DOHH2 (cell line): Measurements from ENCODE around the gene ZNF316.

ENCODE experiments used
- H3F3A ChIP-seq: fragments of 200-600 bp; sonication (generic), shearing (Covaris generic); 2 replicates; pipeline ENCODE4 v1.6.0; 2016; ENCODE audit warnings: antibody characterized with exemption, mild to moderate bottlenecking; ENCODE audit not compliant: control insufficient read depth, insufficient read depth
- H3K27ac ChIP-seq: fragments of 200-600 bp; sonication (generic); 2 replicates; pipeline ENCODE4 v1.5.1; 2014; ENCODE audit warnings: low read depth, mild to moderate bottlenecking, low read length, moderate library complexity
- H3K27me3 ChIP-seq: fragments of 200-600 bp; sonication (generic); 2 replicates; pipeline ENCODE4 v1.6.1; 2014; ENCODE audit warnings: mild to moderate bottlenecking, low read length, mixed read lengths; ENCODE audit not compliant: control insufficient read depth
- H3K36me3 ChIP-seq: fragments of 200-600 bp; sonication (generic); 2 replicates; pipeline ENCODE4 v1.6.1; 2014; ENCODE audit warnings: mild to moderate bottlenecking, low read length, moderate library complexity, mixed read lengths; ENCODE audit not compliant: control insufficient read depth
- H3K4me1 ChIP-seq: fragments of 200-600 bp; sonication (generic); 2 replicates; pipeline ENCODE4 v1.6.1; 2014; ENCODE audit warnings: mild to moderate bottlenecking, low read length, mixed read lengths; ENCODE audit not compliant: control insufficient read depth
- H3K4me2 ChIP-seq: fragments of 200-600 bp; sonication (generic); 2 replicates; pipeline ENCODE4 v1.6.0; 2014; ENCODE audit warnings: mild to moderate bottlenecking, low read length, moderate library complexity
- H3K4me3 ChIP-seq: fragments of 200-600 bp; sonication (generic); 2 replicates; pipeline ENCODE4 v1.5.1; 2014; ENCODE audit warnings: mild to moderate bottlenecking, low read length, mixed read lengths
- H3K79me2 ChIP-seq: fragments of 200-600 bp; sonication (generic); 2 replicates; pipeline ENCODE4 v1.6.1; 2014; ENCODE audit warnings: mild to moderate bottlenecking, low read length, mixed read lengths; ENCODE audit not compliant: control insufficient read depth
- H3K9me2 ChIP-seq: fragments of 200-600 bp; sonication (generic); replicated peaks from 2 replicates; pipeline ENCODE4 v1.6.1; 2014; ENCODE audit warnings: mild to moderate bottlenecking, low read length, mixed read lengths; ENCODE audit not compliant: control insufficient read depth
- H3K9me3 ChIP-seq: fragments of 200-600 bp; sonication (generic); 2 replicates; pipeline ENCODE4 v1.6.1; 2014; ENCODE audit warnings: antibody characterized with exemption, low read length, mixed read lengths; ENCODE audit not compliant: control insufficient read depth, insufficient read depth
- H4K20me1 ChIP-seq: fragments of 200-600 bp; sonication (generic); 2 replicates; pipeline ENCODE4 v1.6.0; 2014; ENCODE audit warnings: low read depth, mild to moderate bottlenecking, antibody characterized with exemption, low read length, moderate library complexity; ENCODE audit not compliant: control insufficient read depth, insufficient read depth
- CTCF ChIP-seq: fragments of 200-600 bp; sonication (generic); IDR thresholded peaks from one replicate; pipeline ENCODE4 v1.5.1; 2014; ENCODE audit warnings: antibody characterized with exemption, mild to moderate bottlenecking, low read depth, low read length; ENCODE audit not compliant: poor library complexity, severe bottlenecking
- EZH2phosphoT487 ChIP-seq: fragments of 200-600 bp; sonication (generic); IDR thresholded peaks from 2 replicates; pipeline ENCODE4 v1.6.1; 2017; ENCODE audit warnings: borderline replicate concordance, mild to moderate bottlenecking, antibody characterized with exemption, low read length, moderate library complexity, mixed read lengths

The ZNF316 gene

DNA sequence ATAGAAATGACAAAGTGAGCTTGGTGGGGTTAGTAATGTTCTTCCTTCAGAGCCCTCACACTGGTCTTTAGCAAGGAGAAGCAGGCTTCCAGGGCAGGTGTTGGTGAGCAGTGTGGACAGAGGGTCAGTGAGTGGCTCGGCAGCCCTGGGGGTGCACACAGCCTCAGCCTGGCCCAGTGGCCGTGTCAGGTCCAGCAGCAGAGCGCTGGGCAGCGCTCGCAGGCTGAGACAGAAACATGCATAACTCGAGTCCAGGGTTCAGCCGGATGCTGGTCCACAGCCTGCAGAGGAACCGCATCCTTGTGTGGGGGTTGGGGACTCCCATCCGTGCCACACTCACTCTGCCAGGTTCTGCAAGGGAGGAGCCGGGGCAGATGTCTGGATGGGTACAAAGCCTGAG lies 32.7 kb upstream of the ZNF316 start:
- Histone ChIP-seq H3K36me3 (peaks cover 63% of the 10 kb centered on the region), H3K4me1 (no peaks in the 10 kb centered on the region), H3K27me3 (no peaks in the 10 kb centered on the region), H3K9me3 (no peaks in the 10 kb centered on the region), H3K9me2 (no peaks in the 10 kb centered on the region), H3K27ac (no peak overlapping the region), H3K4me2 (no peak overlapping the region), H3K4me3 (no peak overlapping the region), H4K20me1 (peaks cover 7% of the 10 kb centered on the region; the same call in 1 of the 2 replicates), H3K79me2 (peaks cover 8% of the 10 kb centered on the region), H3F3A (no peaks in the 10 kb centered on the region)
- TF ChIP-seq CTCF (no peak), EZH2phosphoT487 (no peak)

- Histone ChIP-seq H3K4me3 (no peak overlapping the region), H4K20me1 (peaks cover 10% of the 10 kb centered on the region; the same call in 1 of the 2 replicates), H3F3A (0 out of 2 replicates have a peak, but pooled peaks cover 4% of the 10 kb centered on the region), H3K9me2 (no peaks in the 10 kb centered on the region), H3K27ac (no peak overlapping the region), H3K4me1 (no peaks in the 10 kb centered on the region), H3K4me2 (no peak overlapping the region), H3K27me3 (no peaks in the 10 kb centered on the region), H3K79me2 (peaks cover 5% of the 10 kb centered on the region), H3K36me3 (peaks cover 45% of the 10 kb centered on the region), H3K9me3 (no peaks in the 10 kb centered on the region)
- TF ChIP-seq CTCF (no peak), EZH2phosphoT487 (no peak)
These were observed 30.1 kb upstream of the ZNF316 start for GRCh38 chr7:6606866-6607583.

- Histone ChIP-seq H3K36me3 (peaks cover 39% of the 10 kb centered on the region), H3K4me2 (no peak overlapping the region), H3K79me2 (peaks cover 2% of the 10 kb centered on the region), H3K9me2 (no peaks in the 10 kb centered on the region), H3K27ac (no peak overlapping the region), H3F3A (0 out of 2 replicates have a peak, but pooled peaks cover 4% of the 10 kb centered on the region), H3K4me1 (no peaks in the 10 kb centered on the region), H3K9me3 (no peaks in the 10 kb centered on the region), H4K20me1 (peaks cover 6% of the 10 kb centered on the region; the same call in 1 of the 2 replicates), H3K27me3 (no peaks in the 10 kb centered on the region), H3K4me3 (no peak overlapping the region)
- TF ChIP-seq EZH2phosphoT487 (no peak), CTCF (no peak)
These were observed 29.5 kb upstream of the ZNF316 start for GRCh38 chr7:6607651-6608051.
